ENCODE results near the gene COL6A1.

Gene COL6A1

DNA sequence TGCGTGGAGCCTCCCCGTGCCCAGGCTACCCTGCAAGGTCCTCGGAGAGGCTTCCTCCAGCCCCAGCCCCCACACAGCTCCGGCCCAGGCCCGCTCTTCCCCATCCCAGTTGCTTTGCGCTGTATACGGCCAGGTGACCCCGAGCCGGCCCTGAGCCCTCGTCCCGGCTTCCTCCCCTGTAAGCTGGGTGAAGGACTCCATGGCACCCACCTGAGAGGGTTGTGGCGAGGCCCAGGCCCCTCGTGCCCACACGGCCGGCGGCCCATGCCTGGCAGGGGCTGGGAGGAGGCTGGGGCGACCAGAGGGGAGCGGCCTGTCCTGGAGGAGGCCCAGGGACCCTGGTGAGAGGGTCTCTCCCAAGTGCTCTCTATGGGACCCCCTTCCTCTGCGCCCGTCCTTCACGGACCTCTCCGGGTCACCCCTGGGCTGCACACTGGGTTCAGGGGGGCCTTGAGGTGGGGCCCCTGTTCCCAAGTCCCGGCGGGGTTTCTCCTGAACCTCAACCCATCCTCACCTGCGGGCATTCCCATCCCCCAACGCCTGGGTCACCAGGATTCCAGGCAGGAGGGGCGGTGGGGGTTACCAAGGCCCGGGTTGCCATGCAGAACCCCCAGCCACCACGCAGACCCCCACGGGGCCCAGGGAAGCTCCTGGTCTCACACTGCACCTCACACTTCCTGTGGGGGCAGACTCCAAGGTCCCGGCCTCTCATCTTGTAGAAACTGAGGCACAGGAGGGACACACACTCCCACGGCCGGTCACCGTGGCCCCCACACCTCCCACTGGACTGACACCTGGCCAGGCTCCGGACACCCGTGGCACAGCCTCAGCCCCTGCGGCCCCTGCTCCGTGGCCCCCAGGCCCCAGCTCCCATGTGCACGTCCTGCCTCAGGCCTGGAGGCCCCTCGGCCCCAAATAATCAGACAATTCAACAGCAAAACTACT is 25.2 kb downstream of the COL6A1 start:
- no peak for DNase-seq

DNA sequence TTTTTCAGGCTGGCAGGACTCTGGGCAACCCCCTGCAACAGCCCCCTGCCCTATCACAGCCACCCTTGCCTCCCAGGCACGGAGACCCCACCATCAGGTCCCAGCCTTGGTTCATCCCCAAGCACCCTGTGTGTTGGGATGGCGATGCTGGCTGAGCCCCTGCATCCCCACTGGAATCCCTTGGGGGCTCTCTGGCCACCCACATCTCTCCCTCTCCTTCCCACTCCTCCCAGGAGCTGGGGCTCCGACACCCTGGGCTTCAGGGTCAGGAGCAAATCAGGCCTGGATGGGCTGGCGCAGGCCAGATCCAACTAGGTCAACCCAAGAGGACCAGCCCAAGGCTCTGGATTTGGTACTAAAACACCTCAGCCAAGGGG is 25.9 kb downstream of the COL6A1 start:
- DNase-seq = no peak

DNA sequence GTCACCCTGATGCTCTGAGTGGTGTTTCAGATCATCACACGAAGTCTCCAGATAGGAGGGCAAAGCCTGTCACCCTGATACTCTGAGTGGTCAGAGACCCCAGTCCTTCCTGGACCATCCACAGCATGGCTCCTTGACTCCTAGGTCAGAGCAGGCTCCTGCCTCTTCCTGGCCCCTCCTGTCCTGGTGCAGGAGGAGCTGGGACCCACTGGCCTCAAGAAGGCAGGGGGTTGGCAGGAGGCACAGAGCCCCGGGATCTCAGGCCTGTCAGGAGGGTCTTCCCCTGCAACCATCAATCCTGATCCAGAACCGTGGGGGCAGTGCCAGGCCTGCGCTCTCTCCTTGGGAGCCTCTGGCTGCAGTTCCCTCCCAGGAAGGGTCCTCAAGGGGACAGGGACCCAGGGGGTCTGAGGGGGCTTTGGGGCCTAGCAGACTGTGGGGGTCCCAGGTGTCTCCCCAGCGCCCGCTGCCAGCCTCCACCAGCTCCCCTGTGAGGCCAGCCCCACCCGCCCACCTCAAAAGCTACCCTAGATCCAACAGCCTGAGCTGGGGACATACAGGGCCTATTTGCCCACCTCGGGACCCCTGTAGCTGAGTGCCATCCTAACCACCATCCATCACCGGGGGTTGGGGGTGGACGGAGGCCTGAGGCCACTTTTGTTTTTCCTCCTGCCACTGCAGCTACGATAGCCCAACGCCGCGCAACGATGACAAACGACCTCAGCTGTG is 27.5 kb downstream of the COL6A1 start:
- no peak for DNase-seq

DNA sequence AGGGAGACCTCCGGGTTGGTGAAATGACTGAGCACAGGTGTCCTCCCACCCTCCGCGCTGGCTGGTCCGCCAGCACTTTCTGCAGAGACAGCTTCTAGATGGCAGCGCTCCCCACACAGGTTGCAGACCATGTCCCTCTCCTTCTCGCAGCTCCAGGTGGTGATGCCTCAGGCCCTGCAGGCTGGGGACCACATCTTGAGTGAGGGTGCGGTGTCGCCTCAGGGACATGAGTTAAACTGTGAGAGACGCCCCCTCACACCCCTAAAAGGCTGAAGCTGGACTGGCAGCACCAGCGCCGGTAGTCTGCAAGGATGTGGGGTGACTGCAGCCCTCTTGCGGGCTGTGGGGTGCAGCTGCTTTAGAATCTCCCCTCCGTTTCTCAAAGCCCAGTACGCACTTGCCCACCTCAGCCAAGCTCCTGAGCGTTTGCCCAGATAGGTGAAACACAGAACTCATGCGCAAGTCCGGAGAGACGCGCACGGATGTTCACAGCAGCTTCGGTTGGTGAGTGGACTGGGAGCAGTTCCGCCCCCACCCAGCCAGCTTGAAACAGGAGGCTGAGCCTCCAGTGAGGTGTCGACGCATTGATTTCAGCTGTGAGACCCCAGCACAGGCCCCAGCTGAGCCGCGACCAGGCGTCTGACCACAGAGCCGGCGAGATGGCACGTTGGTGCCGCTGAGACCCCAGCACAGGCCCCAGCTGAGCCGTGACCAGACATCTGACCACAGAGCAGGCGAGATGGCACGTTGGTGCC is 28.6 kb downstream of the COL6A1 start:
- DNase-seq = no peak

DNA sequence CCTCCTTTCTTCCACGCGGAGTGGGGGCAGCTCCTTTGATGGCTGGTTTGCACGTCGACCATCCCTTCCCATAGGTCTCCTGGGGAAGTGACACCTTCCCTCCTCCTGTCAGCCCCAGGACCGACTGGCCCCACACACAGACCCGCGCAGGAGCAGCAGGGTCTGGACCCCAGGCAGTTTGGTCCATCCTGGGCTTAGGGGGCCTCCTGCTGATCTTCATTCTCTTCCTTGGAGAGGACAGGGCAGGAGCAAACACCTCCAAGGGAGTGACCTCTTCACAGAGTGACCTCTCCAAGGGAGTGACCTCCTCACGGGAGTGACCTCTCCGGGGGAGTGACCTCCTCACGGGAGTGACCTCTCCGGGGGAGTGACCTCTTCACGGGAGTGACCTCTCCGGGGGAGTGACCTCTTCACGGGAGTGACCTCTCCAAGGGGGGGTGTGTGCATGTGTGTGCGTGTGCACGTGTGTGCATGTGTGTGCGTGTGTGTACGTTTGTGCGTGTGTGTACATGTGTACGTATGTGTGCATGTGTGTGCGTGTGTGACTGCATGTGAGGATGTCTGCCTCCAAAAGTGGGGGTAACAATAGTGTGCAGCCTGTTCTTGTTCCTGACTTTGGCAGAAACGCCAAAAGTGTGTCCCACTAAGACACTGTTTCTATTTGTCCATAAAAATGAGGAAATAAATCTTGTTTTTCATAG is 29.8 kb downstream of the COL6A1 start:
- no peak for DNase-seq

DNA sequence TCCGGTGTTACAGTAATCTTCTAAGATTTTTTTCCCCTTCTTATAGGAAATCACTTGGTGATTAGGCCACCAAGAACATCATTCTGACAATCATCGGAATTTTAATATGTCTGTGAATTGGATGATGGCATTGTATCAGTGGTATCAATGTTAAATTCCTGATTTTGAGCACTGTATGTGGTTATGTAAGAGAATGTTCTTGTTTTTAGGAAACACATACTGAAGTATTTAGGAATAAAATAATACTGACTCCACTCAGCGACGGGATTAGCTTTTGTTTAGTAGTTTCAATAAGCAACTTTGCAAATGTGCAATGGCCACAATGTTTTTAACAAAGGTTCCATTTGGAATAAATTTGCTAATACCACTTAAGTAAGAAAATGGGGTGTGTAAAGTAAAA is 30.6 kb downstream of the COL6A1 start:
- no peak for DNase-seq

DNA sequence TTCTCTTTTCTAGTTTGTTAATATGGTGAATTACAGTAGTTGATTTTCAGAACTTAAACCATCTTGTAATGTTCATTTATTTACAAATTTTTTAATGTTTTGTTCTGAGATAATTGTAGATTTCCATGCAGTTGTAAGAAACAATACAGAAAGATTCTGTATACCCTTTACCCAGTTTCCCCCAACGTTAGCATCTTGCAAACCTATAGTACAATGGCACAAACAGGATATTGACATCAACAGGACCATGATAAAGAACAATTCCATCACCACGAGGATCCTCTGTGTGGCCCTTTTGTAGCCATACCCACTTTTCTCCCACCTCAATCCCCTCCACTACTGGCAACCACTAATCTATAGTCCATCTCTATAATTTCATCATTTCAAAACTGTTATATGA is 33.3 kb downstream of the COL6A1 start:
- no peak for DNase-seq

DNA sequence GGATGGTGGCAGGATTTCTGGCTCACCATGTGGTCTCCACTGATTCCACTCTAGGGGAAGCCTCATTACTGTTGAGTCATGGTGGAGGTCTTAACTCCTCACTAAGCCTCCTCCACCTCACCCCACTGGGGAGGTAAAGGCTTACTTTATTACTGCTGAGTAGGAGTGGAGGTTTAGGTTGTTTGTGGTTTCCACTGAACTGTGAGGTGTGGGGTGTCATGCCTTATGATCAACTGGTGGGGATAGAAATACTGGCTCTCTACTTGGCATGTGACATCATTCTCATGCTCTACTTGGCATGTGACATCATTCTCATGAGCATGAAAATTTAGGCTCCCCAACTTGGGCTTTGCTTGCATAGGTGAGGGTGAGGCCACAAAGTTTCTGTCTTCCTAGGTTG is 35.6 kb downstream of the COL6A1 start:
- DNase-seq = no peak

DNA sequence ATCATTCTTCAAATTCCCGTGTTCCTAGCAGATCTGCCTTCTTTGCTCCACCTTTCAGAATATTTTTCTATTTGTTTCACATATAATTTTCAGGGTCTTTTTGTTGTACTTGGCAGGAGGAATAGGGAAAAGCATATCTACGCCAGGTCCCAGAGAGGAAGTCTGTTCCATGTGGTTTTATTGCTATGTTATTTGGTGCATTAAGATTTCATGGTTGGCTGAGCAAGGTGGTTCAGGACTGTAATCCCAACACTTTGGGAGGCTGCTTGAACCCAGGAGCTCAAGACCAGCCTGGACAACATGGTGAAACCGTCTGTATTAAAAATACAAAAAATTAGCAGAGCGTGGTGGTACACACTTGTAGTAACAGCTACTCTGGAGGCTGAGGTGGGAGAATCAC is 36.1 kb downstream of the COL6A1 start:
- no peak for DNase-seq

DNA sequence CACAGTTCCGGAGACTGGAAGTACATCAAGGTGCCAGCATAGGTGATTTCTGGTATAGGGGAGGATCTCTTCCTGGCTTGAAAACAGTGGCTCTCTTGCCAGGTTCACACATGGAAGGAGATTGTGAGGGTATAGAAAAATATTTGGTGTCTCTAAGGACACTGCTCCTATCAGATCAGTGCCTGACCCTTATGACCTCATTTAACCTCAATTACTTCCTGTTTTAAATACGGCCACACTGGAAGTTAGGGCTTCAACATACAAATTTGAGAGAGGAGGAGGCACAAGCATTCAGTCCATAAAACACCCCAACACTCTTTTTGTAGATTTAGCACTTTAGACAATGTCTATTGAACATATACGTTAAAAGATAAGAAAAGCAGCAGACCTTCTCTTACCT is 37.0 kb downstream of the COL6A1 start:
- DNase-seq = no peak

DNA sequence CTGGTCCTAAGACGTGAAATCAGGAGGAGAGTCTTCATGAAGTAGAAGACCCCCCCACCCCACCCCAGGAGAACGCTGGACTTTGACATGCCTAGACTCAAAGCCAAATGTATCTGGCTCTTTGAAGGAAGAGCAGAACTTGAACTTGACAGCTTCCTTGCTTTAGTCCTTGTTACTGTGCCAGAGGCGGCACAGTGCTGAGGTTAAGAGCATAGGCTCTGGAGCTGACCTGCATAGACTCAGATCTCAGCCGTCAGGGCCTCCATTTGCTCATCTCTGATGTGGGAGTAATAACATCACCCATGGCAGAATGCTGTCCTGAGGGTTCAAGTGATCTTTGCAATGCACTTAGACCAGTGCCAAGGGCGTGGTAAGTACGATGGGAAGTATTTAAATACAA is 39.0 kb downstream of the COL6A1 start:
- no peak for DNase-seq

DNA sequence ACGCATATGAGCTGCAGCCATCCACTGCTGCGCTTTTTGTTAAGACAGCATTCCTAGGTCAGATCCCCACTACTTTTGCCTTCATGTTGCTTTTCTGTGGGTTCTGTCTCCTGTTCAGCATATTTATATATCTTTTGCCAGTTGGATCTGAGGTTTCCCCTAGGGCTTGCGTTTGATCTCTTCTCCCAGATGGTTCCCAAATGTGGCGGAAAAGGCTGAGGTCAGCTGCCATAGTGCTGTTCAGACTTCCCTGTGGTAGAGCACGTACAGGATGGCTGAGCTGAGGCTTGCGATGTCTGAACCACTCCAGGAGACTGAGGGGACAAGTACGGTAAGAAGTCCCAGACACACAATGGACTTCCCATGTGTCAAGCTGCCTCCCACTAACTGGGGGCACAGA is 39.8 kb downstream of the COL6A1 start:
- peak; percentile 33 for DNase-seq

DNA sequence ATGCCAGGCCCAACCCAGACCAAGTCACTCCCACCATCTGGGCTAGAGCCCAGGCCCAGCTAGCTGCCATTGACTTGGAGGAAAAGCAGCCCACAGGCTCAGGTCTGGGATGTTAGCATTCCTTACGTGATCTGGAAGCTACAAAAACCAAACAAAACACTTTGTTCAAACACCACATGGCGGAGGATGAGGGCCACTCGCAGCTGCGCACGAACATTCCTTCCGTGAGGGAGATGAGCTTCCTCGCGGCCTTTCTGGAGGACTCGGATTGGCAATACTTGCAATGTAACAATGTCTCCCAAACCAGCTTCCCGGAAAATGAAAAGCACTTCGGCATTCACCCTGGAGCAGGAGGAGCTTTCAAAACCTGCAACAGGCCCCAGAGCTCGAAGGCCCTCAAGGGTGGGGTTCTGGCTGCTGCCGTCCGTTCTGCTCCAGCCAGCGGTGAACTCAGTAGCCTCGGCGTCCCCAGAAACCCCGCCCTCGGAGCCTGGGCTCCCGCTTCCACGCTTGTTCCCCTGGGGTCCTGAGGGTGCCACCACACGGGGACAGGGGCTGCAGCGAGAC is 40.5 kb downstream of the COL6A1 start:
- DNase-seq = peak; percentile 58

DNA sequence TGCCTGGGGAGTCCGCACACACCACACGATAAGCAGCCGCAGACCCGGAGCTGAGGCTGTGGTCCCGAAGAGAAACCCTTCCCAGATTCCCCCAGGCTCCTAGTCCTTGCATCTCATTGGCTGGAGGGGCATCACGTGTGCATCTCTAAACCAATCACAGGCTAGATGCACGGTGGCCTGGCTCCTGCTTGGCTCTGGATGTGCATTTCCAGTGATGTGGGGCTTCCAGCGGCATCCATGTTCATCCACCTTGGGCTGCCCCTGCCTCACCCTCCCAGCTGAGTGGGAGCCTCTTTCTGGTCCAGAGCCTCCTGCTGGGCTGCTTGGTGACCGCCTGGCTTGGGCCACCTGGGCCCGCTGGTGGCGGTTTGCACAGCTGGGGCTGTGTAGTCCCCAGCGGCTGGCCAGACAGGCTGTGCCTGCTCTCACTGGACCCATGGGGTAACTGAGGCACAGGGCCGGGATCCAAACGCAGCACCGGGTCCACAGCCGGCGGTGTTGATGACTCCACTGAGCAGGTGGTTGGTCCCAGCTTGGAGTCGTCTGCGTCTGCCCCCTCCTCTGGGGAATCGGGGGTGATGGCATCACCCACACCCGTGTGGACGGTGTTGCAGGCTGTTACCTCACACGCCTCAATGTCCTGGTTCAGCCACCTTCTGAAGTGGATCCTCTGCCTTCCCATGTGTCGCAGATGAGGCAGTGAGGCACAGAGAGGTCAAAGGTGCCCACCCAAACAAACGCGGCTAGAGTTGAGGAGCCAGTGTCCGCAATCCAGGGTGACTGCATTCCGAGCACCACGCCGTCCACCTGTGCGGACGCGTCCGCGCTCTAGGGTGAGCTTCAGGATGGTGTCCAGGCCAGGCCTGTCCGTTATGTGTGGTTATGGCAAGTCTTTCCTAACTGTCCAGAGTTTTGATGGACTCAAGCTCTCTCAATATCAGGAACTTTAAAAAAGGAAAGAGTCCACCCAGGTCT is 41.3 kb downstream of the COL6A1 start:
- no peak for DNase-seq

DNA sequence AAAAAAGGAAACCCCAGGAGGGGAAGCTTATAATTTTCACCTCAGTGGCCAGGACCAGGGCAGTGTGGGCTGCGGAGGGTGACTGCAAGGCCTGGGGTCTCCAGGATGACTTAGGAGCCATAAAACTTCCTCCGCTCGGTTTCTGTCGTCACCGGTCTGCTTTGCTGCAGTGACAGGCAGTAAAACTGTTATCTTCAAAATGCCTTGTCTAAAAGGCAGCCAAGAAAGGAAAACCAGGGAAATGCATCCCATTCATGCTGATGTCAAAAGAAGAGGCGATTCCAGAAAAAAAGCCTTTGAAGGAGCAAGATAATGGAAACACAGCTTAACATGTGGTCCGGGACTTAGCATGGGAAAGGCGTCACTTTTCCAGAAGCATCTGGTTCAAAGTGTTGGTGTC is 42.0 kb downstream of the COL6A1 start:
- DNase-seq = no peak

DNA sequence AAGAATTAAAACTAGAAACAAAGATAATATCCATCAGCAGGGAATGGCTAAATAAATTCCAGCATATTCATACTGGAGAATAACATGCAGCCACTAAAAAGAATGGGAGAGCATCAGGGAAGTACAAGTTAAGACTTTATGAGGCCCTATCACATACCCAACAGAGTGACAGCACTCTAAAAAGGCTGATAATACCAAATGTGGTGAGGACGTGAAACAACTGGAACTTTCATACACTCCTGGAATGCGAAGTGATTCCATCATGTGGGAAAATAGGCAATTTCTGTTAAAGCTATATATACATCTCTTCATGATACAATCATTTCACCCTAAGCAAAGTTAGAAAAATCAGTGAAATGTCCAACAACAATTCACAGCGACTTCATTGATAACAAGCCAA is 42.6 kb downstream of the COL6A1 start:
- DNase-seq = no peak

DNA sequence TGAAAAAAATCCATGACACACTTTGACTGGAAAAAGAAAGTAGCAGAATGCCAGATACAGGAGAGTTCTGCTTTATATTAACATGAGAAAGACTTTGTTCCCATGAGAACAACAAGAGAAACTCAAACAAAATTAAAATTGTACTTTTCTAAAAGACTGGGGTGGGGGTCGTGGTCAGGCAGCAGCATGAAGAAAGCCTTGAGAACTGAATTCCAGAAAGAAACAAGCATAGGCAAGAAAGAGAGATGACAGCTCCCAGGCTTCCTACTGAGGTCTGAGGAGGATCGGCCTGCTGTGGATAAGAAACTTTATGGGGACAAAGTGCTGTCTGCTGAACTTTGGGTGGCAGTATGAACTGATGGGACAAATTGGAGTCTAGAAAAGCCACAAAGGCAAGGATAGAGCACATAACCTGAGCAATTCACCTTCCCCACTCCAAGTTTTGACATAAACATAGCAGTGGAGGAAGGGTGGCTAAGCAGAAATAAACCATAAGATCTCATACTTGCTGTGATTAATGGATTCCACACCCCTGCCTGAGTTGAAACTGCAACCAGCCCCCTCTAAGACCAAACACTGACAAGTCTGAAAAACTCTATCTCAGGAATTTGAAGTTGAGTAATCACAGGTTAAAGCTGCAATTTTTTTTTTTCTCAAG is 43.7 kb downstream of the COL6A1 start:
- peak; percentile 89 for DNase-seq

DNA sequence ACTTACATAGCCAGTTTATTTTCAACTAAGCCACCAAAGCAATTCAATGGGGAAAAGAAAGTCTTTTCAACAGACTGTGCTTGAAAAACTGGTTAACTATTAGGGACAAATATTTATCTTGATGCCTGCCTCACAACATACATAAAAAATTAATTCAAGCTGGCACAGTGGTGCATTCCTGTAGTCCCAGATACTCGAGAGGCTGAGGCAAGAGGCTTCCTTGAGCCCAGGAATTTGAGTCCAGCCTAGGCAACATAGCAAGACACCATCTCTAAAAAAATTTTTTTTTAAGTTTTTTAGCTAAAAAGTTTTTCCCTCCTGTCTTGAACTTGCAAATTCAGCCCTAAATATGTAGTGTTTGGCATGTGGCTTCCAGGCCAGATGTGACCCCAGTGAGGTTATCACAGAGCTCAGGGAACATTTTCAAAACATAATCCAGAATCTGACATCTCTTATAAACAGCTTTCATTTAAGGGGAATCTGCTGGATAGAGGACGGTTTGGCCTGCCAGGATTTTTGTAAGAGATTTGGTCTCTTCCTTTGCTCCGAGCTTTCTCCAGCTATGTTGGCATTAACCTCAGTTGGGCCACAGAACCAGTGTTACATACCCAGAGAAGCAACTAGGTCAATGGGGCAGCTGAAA is 46.4 kb downstream of the COL6A1 start:
- DNase-seq = peak; percentile 35

DNA sequence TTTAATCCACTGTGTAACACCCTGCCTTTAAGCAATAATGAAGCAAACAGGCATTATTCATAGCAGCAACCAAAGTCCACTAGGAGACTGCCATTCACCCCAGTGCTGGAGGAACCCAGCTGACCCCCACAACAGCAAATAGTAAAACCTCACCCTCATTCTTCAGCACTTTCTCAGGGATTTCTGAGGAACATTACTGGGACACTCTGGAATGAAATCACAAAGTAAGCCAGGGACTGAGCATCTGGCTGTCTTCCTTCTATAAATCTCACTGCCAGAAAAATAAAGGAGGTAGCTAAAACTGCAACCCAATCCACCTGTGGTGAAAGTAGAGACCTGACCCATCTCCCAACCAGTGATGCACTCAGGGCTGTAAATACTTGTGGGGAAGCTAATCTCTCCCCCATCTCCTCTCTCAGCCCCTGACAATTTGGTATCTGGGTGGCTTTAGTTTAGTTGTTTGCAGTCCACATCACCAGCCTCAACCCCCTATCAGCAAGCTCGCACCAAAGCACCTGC is 47.1 kb downstream of the COL6A1 start:
- peak; percentile 68 for DNase-seq
